DMS114 treated with DMSO at 0.1 percent for 48 hours (cell line): ENCODE data around the gene ABCA5.
"Not testable (repeated sequence)": the region's sequence is repeated elsewhere in the genome, so short reads cannot be mapped to it uniquely, and the experiment has no call there.

Experiments used
- DNase-seq: peaks from one replicate; lab custom pipeline; 2025; ENCODE audit not compliant: unreplicated experiment; lab: John Stamatoyannopoulos, UW

Gene ABCA5

DNA sequence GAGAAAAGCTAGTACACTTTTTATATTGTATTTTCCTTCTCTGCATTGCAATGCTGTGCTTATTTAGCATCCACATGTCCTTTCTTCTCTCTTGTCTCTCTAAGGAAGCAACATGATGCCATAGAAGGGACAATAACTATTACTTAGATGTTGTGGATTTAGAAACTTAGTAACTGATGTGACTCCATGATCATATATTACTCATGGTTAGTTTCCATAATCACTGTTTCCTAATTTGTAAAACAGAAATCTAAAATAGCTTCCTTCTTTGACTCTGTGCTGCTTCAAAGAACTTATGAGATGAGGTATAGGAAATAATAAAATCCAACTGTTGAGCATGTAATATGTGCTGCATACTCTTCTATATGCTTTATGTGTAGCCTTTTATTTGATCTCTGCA lies 6.6 kb upstream of the ABCA5 start:
- DNase-seq: no peak

DNA sequence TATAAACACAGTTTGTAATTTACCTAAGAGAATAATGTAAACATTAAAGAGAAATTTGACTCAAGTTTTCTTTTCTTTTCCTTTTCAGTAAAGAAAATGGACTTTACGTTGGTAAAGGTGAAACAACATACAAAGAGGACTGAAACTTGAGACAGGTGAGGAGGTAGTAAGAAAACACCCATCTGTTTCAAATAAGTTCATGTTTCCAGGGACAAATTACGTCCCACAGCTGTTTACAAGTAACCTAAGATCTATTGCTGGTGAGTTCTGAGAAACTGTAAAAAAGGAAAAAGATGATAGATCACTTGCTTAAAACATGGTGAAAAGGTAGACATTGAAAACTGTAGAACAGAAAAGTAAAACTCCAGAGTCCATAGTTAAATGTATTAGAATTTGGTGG lies 4.8 kb upstream of the ABCA5 start:
- DNase-seq: no peak

DNA sequence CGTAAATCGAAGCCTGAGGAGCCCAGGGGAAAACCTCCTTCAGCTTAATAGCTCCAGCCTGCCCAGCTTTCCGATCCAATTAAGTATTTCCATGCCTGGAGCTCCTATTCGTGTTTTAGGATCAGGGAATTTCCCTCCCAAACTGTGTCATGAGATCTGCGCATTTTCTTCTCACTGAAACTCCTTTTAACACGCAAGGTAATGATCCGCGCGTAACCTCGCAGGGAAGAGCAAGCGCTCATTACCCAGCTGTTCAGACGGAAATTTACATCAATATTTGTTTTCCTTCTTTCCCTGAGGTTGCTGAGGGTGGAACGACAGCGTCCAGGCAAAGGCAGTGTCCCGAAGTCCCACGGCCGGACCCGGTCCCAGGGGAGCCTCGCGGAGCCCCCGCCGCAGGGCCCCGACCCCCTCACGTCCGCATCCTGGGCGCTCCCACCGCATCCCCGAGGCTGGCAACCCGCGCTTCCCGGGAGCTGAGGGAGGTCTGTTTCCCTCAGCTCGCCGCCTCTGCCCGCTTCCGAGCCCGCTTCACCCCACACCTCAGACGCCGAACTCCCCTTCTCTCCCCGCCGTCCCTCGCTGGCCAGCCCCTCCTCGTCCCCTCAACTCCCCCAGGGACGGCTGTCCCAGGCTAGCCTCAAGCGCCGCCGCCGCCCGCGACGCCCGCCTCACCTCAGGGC lies 415 bp downstream of the ABCA5 start:
- no peak for DNase-seq

DNA sequence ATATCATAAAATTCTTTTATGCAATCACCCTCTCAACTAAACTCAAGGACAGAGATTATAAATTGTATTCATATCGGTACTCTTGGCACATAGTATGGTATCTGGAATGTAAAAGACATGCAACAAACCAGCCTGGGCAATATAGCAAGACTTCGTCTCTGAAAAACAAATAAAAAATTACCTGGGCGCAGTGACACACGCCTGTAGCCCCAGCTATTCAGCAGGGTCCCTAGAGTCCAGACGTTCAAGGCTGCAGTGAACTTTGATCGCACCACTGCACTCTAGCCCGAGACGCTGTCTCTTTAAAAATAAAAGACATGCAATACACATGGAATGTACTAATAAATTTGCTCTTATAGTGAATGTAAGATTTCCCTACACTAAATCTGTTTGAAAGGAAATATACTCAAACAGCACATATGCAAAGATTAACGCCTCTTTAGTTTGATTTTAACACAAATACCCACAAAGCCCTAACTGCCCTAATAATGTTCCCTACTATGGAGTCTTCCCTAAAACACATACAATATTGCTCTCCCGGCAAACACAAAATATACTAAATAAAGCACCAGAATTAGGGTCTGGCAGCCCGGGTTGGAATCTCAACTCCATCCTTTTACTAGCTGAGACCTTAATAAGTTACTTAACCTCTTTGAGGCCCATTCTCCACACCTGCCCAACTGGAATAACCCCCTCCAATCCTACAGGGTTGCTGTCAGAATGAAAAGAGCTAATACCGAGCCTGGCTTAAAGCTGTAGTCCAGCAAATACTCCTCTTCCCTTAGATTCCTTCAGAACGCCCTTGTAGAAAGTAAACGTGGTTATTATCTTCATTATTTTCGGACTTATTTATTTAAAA lies 1.2 kb downstream of the ABCA5 start:
- DNase-seq: no peak

DNA sequence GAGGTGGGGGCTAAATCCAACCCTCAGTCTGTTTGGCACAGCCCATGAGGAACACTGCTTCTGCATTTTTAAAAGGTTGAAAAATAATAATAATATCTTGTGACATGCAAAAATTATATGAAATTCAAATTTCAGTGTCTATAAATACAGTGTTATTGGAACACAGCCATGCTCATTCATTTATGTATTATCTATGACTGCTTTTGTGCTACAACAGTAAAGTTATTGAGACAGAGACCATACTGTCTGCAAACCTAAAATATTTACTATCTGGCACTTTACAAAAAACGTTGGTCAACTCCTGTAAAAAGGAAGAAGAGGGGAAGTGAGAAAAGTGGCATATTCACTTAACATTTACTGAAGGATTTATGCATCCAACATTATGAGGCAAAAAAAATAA lies 3.1 kb downstream of the ABCA5 start:
- DNase-seq: no peak

DNA sequence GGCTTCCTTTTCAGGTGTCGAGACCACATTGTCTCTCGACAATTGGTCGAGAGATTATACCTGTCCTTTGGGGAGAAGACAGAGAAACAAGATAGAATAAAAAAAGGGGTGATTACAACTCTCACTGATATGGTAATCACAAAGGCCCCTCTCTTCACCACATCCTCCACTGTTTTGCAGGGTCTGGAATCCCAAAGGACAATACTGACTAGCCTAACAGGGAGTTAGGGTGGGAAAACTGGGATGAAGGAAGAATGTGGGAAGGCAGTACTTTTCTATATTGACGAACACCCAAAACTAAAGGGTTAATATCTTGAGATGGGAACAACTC lies 6.1 kb downstream of the ABCA5 start:
- DNase-seq: no peak

DNA sequence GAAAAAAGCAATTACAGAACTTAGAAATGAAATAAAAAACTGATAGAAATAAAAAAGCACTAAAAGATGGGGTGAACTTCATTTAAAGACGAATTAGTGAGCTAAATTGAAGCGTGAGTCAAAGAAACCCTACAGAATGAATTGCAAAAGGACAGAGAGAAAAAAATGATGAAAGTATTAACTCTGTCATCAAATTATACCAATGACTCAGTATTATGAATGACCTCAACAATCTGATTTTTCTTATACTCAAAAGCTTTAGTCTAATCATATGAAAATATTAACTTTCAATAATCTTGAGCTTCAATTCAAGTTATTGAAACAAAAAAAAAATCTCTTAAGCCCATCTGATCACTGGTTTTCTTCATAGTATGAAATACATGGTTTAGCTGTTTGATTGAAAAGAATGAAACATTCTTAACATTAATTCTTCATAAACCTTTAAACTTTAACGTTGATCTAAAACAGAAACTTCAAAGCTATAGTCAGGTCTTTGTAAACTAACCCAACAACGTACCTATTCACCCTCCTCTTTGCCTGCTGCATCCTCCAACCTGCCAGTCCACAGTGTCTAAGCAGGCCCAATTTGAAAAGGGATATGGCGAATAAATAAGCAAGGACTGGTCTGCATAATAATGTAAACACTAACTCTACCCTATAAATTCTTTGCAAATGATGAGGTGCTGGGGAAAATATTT lies 6.6 kb downstream of the ABCA5 start:
- DNase-seq: no peak

DNA sequence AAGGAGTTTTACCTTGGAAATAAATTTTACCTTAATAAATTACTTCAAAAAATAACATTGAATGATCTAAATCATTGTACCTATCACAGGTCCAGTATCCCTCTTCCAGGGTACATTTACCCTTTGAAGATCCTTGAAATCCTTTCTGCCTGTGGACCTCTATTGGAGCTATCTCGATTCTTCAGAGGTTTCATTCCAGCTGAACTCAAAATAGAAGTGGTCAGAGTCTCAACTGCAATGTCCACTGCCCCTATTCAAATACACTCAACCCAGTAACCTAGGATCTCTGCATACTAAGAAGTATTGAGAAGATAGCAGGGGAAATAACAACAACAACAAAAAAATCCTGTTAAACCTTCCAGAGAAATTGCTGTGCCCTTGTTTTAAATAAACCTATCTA lies 9.3 kb downstream of the ABCA5 start:
- DNase-seq: no peak

DNA sequence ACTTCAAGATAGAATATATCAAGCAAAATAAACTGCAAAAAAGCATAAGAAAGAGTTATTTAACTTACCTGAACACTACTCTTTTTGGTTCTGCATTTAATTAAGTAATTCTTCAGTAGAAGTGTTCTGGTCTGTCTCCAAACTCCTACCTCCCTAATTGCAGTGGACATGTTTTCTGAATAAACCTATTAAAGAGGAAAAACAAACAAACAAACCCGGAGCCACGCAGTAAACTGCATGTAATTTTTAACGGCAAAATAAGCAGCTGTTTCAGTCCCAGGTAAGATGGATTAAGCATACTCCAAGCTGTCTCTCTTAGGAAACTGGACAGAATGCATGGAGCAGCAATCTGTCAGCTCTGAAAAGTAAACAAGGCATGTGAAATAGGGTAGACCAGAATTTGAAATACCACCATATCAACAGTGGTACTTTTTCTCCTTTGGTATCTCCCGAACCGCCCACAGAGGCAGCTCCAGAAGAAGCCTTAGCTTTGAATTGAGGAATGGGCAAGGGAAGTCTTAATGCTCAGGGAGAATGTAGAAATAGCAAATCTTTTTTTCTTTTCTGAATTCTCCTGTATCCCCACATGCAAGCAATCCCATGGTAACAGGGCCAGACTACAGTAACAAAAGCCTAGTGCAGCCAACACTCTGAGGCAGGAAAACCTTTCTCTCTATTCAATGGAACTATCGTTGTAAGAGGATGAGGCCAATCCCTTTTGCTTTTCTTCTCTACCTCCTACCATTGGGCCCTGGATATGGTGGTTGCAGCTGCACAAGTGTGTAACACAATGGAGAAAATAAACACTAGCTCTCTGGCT lies 12.5 kb downstream of the ABCA5 start:
- DNase-seq: no peak

DNA sequence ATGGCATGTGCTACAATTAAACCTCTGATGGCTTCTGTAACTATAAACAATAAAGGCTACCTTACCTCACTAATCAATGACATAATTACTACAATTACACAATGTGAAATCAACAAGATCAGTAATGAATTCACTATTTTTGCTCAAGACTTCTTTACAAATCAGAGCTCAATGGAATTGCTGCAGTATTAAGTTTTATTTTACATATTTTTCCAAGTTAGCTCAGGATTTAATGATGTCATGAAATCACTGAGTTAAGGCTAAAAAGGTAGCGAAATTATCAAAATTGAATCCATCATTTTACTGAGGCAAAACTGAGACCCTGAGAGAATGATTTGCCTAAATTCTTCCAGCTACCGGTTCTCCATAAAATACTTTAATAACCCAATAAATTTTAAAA lies 21.8 kb downstream of the ABCA5 start:
- DNase-seq: no peak

DNA sequence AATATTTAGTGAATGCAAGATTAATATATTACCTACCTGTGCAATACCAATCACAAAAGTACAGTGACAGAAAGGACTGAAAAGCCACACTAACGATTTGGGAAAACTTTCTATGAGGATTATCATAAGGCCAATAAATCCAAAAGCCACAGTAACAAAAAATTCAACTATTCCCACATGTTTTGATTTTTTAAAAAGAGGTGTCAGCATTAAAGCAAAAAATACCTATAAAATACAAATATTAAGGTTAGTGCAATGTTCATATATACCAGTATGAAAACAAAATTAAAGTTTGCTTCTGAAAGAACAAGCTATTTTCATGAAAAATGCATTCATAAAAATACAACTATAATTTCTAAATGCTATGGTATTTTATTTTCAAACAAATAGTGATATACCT lies 24.3 kb downstream of the ABCA5 start:
- no peak for DNase-seq

DNA sequence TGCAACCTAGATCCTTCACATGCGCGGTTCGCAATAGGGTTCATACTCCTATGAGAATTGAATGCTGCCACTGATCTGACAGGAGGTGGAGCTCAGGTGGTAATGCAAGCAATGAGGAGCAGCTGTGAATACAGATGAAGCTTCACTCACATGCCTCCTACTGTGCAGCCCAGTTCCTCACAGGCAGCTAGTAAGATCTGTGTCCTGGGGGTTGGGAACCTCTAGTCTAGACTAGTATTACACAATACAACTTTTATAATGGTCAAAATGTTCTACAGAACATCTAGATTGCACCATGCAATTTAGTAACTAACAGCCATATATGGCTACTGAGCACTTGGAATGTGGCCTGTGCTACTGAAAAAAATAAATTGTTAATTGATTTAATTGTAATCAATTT lies 26.7 kb downstream of the ABCA5 start:
- DNase-seq: no peak

DNA sequence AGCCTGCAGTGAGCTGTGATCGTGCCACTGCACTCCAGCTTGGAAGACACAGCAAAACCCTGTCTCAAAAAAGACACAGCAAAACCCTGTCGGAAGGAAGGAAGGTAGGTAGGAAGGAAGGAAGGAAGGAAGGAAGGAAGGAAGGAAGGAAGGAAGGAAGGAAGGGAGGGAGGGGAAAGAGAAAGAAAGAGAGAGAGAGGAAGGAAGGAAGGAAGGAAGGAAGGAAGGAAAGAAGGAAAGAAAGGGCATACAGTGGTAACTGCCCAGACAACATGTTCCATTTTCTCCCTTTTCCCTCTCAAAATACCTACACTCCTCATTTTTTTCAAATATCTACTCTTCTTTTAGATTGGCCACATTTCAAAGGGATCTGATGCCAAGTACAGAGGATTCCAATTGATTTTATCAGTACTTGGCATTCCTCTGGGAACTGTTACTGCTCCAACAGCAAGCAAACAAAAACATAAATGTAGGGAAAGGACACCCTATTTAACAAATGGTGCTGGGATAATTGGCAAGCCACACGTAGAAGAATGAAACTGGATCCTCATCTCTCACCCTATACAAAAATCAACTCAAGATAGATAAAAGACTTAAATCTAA lies 28.7 kb downstream of the ABCA5 start:
- DNase-seq: not testable (repeated sequence)

DNA sequence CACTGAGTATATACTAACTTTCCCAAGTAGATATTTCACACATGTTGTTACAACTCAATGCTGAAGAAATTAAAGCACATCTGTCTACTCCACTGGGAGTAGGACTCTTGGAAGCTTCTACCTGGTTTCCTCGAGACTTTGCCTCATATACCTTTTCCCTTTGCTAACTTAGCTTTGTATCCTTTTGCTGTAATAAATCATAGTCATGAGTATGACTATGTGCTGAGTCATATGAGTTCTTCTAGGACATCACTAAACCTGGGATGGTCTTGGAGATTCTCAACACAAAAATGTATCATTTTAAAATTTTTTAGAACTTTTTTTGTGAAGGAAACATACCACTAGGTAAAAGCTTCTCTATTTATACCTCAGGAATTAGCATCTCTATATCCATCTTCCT lies 39.8 kb downstream of the ABCA5 start:
- DNase-seq: no peak

DNA sequence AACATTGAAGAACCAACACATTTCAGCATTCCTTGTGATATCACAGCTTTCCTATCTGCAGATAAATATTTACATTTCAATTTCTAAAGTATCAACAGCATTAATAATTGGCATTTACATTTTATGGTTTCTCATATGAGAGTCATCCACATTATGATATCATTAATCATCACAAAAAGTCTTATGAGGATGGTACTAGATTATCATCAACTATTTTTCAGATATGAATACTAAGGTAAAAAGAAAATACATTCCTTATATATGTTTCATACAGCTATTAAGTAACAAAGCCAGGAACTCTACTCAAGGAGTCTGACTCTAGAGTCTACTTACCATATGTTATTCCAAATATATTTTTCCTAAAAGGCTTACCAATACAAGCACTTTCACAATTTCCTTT lies 40.7 kb downstream of the ABCA5 start:
- DNase-seq: no peak

DNA sequence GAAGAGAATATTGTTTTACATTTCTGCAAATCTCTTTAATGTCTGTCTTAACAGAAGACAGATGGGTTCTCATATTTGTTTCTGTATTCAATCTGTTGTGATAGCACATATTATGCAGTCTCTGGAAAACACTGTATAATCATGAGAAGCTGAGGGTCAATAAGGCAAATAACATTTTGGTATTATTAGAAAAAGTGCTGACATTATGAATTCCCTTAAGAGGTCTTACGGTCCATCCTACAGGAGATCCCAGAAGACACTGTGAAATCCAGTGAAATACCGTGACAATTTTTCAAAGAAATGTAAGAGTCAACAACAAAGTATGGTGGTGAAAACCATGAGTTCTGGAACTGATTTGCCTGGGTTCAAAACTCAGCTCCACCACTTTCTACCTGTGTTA lies 42.3 kb downstream of the ABCA5 start:
- no peak for DNase-seq

DNA sequence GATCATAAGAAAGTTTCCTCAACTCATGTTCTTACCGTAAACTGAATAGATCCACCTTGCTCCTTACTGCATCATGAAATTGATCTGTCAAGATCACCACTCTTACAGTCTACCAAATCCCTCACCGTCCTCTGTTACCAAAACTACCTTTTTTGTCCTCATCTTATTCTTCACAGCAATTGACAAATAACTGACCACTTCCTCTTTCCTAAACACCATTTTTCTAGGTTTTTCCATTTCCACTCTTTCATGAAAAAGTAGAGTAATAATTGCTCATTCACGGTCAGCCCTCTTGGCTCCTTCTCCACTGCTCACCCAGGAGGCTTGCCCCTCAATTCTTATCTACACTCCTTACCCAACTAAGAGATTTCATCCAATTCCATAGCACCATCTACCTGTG lies 44.9 kb downstream of the ABCA5 start:
- DNase-seq: no peak

DNA sequence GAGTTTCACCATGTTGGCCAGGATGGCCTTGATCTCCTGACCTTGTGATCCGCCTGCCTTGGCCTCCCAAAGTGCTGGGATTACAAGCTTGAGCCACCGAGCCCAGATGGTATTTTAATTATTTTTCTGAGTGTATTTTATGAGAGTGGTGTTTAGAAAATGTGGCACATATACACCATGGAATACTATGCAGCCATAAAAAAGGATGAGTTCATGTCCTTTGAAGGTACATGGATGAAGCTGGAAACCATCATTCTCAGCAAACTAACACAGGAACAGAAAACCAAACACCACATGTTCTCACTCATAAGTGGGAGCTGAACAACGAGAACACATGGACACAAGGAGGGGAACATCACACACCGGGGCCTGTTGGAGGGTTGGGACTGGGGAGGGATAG lies 50.7 kb downstream of the ABCA5 start:
- not testable (repeated sequence) for DNase-seq

DNA sequence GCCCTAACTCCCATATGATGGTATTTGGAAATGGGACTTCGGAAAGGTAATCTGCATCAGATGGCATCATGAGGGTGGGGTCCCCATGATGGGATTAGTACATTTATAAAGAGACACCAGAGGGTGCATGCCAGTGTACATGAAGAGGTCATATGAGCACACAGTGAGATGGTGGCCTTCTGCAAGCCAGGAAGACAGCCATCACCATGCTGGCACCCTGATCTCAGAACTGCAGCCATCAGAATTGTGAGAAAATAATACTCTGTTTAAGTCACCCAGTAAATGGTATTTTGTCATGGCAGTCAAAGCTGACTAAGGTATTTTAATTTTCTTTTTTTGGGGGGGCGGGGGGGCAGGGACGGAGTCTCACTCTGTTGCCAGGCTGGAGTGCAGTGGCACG lies 51.2 kb downstream of the ABCA5 start:
- no peak for DNase-seq

DNA sequence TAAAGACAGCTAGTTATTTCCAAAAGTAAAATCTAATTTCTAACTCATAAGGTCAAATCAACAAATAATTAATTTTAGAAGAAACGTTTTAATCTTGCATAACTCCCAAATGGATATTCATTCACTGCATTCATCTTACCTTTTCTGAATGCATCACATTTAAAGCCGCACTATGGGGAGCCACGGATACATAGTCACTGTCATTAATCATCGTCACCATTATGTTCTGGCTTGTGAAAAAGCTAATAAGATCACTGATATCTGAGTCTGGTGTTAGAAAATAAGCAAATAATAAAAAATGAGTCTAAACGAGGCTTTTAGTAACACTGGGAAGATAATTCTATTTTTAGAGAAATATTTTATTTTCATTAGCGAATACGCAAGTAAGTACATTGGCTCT lies 55.9 kb downstream of the ABCA5 start:
- DNase-seq: no peak
